Left forelimb (tissue), 1 donor: Measurements from ENCODE around the gene CRBN.

ENCODE experiments used
- DNase-seq: peaks from one replicate; pipeline ENCODE4 v3.0.0-alpha.2; 2018; ENCODE audit warnings: low spot score

The CRBN gene

GRCh38 chr3:3110299-3110630 is 69.2 kb downstream of the CRBN start, which contains the start of gene IL5RA:
Gene IL5RA, minus strand, starts transcription at chr3:3110374. Its CDS starts 5,390 bp downstream, at chr3:3104984.
- no peak for DNase-seq

GRCh38 chr3:3109407-3110298 is 69.8 kb downstream of the CRBN start:
- DNase-seq, result no peak

GRCh38 chr3:3107858-3108257 is 71.6 kb downstream of the CRBN start:
- DNase-seq, result no peak

- no peak for DNase-seq
These were observed 72.3 kb downstream of the CRBN start for GRCh38 chr3:3107181-3107580.

GRCh38 chr3:3105815-3106214 is 73.7 kb downstream of the CRBN start:
- no peak for DNase-seq

- no peak for DNase-seq
These were observed 74.2 kb downstream of the CRBN start for GRCh38 chr3:3105246-3105645.

DNA sequence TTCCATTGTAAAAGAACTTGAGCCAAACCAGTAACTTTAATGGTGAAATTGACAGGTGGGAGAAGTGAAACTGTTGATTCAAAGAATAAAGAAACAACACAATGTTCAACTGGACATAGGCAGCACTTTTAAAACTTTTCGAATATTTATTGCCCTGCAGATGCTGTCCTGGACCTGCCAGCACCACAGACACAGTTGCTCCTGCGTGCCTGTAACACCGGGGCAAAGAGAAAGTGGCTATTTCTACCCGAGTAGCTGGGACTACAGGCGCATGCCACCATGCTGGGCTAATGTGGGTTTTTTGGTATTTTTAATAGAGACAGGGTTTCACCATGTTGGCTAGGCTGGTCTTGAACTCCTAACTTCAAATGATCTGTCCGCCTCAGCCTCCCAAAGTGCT is 76.7 kb downstream of the CRBN start:
- no peak for DNase-seq

DNA sequence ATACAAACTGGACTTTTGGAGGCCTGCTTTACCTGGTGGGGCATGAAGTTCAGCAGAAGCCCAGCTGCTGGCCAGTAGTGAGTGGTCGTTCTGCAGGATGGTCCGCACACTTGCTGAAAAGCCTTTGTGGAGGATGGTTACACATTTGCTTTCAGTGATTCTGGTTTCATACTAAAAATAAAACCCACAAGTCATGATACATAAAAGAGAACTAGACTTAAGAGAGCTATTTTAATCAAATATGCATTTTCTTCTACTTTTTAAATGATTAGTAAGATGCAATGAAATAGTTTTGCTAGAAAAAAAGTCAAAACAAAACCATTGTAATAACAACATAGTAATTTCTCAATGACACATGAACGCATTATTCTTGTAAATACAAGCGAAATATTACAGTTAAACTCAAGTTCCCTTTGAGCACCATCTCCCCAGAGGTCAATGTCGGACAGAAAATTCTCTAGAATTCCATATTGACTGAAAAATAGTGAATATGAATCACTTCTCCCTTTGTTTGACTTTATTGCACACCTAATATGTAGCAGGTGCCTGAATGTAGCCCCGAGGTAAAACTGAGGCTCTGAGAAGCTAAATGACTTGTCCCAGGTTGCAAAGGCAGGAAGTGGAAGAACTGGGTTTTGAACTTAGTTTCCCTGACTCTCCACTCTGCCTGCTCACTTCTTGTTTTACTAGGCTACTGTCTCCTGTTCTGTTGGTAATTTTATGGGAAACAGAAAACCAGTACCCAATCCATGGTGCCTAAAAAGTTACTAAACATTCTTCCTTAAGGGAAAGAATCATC is 77.6 kb downstream of the CRBN start:
- no peak for DNase-seq
